Keratinocyte (primary cell): Measurements from ENCODE around the gene DESI2. TPM values are rescaled to one million over a fixed set of nuclear protein-coding genes. Genes with fewer than 3 reads are reported as not detected.

Experiments
- DNase-seq: peaks from one replicate; pipeline ENCODE4 v3.0.0-alpha.2; 2011; ENCODE audit warnings: low read depth, missing footprints, low spot score
- FAIRE-seq: peaks from 2 replicates; lab custom pipeline; 2011; peaks lifted over from hg19 to GRCh38; lab: Jason Lieb, UNC
- H2AFZ ChIP-seq: 2 replicates; pipeline ENCODE4 v1.6.0; 2012; ENCODE audit warnings: low read length, control low read depth, inconsistent platforms; ENCODE audit not compliant: control insufficient read depth
- H3K27ac ChIP-seq: 2 replicates; pipeline ENCODE4 v1.5.1; 2011; ENCODE audit warnings: low read length; ENCODE audit not compliant: control insufficient read depth, insufficient read depth
- H3K27me3 ChIP-seq: 3 replicates; pipeline ENCODE4 v1.6.0; 2011; ENCODE audit warnings: low read length; ENCODE audit not compliant: control insufficient read depth, insufficient read depth; ENCODE audit errors: extremely low read depth
- H3K36me3 ChIP-seq, 2 experiments: 2 replicates in 1 of 2; 3 replicates in 1 of 2; pipeline ENCODE4 v1.5.1; 2011; ENCODE audit warnings: low read length in 2 of 2, mild to moderate bottlenecking in 1 of 2; ENCODE audit not compliant: control insufficient read depth in 2 of 2, insufficient read depth in 2 of 2; ENCODE audit errors: extremely low read depth in 1 of 2
- H3K4me1 ChIP-seq: 3 replicates; pipeline ENCODE4 v1.5.1; 2011; ENCODE audit warnings: low read length; ENCODE audit not compliant: control insufficient read depth, insufficient read depth; ENCODE audit errors: extremely low read depth
- H3K4me2 ChIP-seq: 3 replicates; pipeline ENCODE4 v1.6.0; 2011; ENCODE audit warnings: low read depth, low read length; ENCODE audit not compliant: control insufficient read depth, insufficient read depth; ENCODE audit errors: extremely low read depth
- H3K4me3 ChIP-seq, 3 experiments: fragments of 200-600 bp in 1 of 3; sonication (generic) in 1 of 3; 2 replicates in 2 of 3; 3 replicates in 1 of 3; pipeline ENCODE4 v1.5.1; 2011 to 2016; ENCODE audit warnings: low read length in 3 of 3, mild to moderate bottlenecking in 3 of 3, control low read depth in 2 of 3, inconsistent platforms in 1 of 3, low read depth in 1 of 3, mixed read lengths in 1 of 3, mixed run types in 1 of 3, moderate library complexity in 1 of 3; ENCODE audit not compliant: control insufficient read depth in 2 of 3, insufficient read depth in 2 of 3; ENCODE audit errors: extremely low read depth in 1 of 3
- H3K79me2 ChIP-seq: 2 replicates; pipeline ENCODE4 v1.6.0; 2012; ENCODE audit warnings: low read length; ENCODE audit not compliant: control insufficient read depth, insufficient read depth
- H3K9ac ChIP-seq: 3 replicates; pipeline ENCODE4 v1.6.0; 2011; ENCODE audit warnings: low read length; ENCODE audit not compliant: control insufficient read depth, insufficient read depth; ENCODE audit errors: extremely low read depth
- H3K9me1 ChIP-seq: 3 replicates; pipeline ENCODE4 v1.6.0; 2011; ENCODE audit warnings: low read length; ENCODE audit not compliant: control insufficient read depth, insufficient read depth; ENCODE audit errors: extremely low read depth
- H3K9me3 ChIP-seq: 2 replicates; pipeline ENCODE4 v1.5.1; 2012; ENCODE audit warnings: low read depth, low read length; ENCODE audit not compliant: control insufficient read depth
- H4K20me1 ChIP-seq: 3 replicates; pipeline ENCODE4 v1.6.0; 2011; ENCODE audit warnings: low read length; ENCODE audit not compliant: control insufficient read depth, insufficient read depth; ENCODE audit errors: extremely low read depth
- EZH2 ChIP-seq: IDR thresholded peaks from one replicate; pipeline ENCODE4 v1.6.1; 2012; ENCODE audit warnings: inconsistent platforms, mild to moderate bottlenecking, low read length, moderate library complexity
- dilution Hi-C: fragments of 300-500 bp; cut with MboI; formaldehyde crosslinking; loops from one replicate; pipeline ENCODE4 v1.7.0; 2020; ENCODE audit warnings: low sequenced_read_pairs; ENCODE audit not compliant: extremely low pct_ligation_motif_present
- polyA plus RNA-seq, 5 experiments: library from polyadenylated mRNA; depleted of rRNA in 3 of 5; stranded (reverse) in 3 of 5; stranded (forward) in 1 of 5; unstranded in 1 of 5; fragments of >200 nt; gene quantifications; 1 replicate in 1 of 5; 2 replicates in 3 of 5; 3 replicates in 1 of 5; pipeline versions ENCODE4 v1.2.1 to v1.2.3, GENCODE V29; 2011 to 2012; ENCODE audit warnings: missing spikeins in 2 of 5, low read depth in 1 of 5, low replicate concordance in 1 of 5
- TF ChIP-seq, protein P1 (sequence below), 3 experiments: IDR thresholded peaks in 1 of 3; conservative IDR thresholded peaks in 1 of 3; optimal IDR thresholded peaks in 1 of 3; 2 replicates in 2 of 3; 3 replicates in 1 of 3; pipeline versions ENCODE3 to v1.5.1; 2011; ENCODE audit warnings: low read length in 3 of 3, mild to moderate bottlenecking in 3 of 3, moderate library complexity in 2 of 3, control low read depth in 1 of 3, inconsistent platforms in 1 of 3; ENCODE audit not compliant: insufficient read depth in 2 of 3; ENCODE audit errors: extremely low read depth in 1 of 3

DESI2 gene
- polyA plus RNA-seq, 1 donor (not counting 4 experiments of a cell fraction or from before 2014, with no cell fraction given) = 33.9 TPM

GRCh38 chr1:244712669-244713068, 59.7 kb downstream of the DESI2 start:
- TF ChIP-seq EZH2 = no peak
- TF ChIP-seq, protein P1, sequence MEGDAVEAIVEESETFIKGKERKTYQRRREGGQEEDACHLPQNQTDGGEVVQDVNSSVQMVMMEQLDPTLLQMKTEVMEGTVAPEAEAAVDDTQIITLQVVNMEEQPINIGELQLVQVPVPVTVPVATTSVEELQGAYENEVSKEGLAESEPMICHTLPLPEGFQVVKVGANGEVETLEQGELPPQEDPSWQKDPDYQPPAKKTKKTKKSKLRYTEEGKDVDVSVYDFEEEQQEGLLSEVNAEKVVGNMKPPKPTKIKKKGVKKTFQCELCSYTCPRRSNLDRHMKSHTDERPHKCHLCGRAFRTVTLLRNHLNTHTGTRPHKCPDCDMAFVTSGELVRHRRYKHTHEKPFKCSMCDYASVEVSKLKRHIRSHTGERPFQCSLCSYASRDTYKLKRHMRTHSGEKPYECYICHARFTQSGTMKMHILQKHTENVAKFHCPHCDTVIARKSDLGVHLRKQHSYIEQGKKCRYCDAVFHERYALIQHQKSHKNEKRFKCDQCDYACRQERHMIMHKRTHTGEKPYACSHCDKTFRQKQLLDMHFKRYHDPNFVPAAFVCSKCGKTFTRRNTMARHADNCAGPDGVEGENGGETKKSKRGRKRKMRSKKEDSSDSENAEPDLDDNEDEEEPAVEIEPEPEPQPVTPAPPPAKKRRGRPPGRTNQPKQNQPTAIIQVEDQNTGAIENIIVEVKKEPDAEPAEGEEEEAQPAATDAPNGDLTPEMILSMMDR (optimal IDR thresholded peaks at IDR 0.05 in 1 of 3, IDR thresholded peaks at IDR 0.05 in 1 of 3, conservative IDR thresholded peaks at IDR 0.05 in 1 of 3; ENCODE audit: extremely low read depth in 1 of 3, insufficient read depth in 2 of 3, low read length in 3 of 3) = no peak
- H3K79me2 ChIP-seq = no peaks in the 10 kb centered on the region
- no peak overlapping the region for H2AFZ ChIP-seq
- H3K27ac ChIP-seq = no peak overlapping the region
- no peaks in the 10 kb centered on the region for H3K4me1 ChIP-seq
- no peaks in the 10 kb centered on the region for H4K20me1 ChIP-seq
- no peak overlapping the region for H3K4me2 ChIP-seq
- no peaks in the 10 kb centered on the region for H3K27me3 ChIP-seq
- no peaks in the 10 kb centered on the region for H3K9me3 ChIP-seq
- no peaks in the 10 kb centered on the region for H3K36me3 ChIP-seq
- DNase-seq (no peak), FAIRE-seq (no peak)
- H3K9me1 ChIP-seq = no peaks in the 10 kb centered on the region
- H3K4me3 ChIP-seq = no peak overlapping the region
- H3K9ac ChIP-seq = no peak overlapping the region
- dilution Hi-C loops = no loop called here

DNA sequence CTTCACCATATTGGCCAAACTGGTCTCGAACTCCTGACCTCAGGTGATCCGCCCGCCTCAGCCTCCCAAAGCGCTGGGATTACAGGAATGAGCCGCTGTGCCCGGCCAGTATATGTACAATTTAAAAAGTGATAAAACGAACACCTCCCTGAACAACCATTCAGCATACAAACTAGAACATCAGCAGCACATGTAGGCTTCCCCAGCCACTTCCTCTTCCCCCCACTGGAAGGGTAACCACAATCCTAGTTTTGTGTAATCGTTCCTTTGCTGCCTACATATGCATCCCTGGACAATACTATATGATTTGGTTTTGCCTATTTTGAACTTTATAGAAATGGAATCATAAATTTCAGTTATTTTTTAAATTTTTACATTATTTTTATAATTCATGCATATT, 60.4 kb downstream of the DESI2 start:
- Histone ChIP-seq H3K9me1 (no peaks in the 10 kb centered on the region), H3K9me3 (no peaks in the 10 kb centered on the region), H3K4me1 (no peaks in the 10 kb centered on the region), H3K36me3 (no peaks in the 10 kb centered on the region), H3K79me2 (no peaks in the 10 kb centered on the region), H2AFZ (no peak overlapping the region), H3K4me3 (no peak overlapping the region), H3K27me3 (no peaks in the 10 kb centered on the region), H3K4me2 (no peak overlapping the region), H3K27ac (no peak overlapping the region), H3K9ac (no peak overlapping the region), H4K20me1 (no peaks in the 10 kb centered on the region)
- DNase-seq (no peak), FAIRE-seq (no peak)
- no peak for TF ChIP-seq EZH2
- TF ChIP-seq, protein P1 (optimal IDR thresholded peaks at IDR 0.05 in 1 of 3, IDR thresholded peaks at IDR 0.05 in 1 of 3, conservative IDR thresholded peaks at IDR 0.05 in 1 of 3; ENCODE audit: extremely low read depth in 1 of 3, insufficient read depth in 2 of 3, low read length in 3 of 3) = no peak
- dilution Hi-C loops = no loop called here
